GM23338 (cell line): ENCODE data around the gene CST11.

Source experiments
- CTCF ChIP-seq, 2 experiments: fragments of 200-600 bp in 1 of 2; sonication (generic) in 1 of 2; conservative IDR thresholded peaks; 2 replicates each; pipeline versions ENCODE4 v1.5.1 to v1.6.1; 2016 to 2017; ENCODE audit warnings: antibody characterized with exemption in 2 of 2, low read depth in 2 of 2, mild to moderate bottlenecking in 2 of 2, moderate library complexity in 1 of 2
- POLR2AphosphoS5 ChIP-seq: IDR thresholded peaks from 2 replicates; pipeline ENCODE4 v1.6.1; 2016; ENCODE audit warnings: antibody characterized with exemption, low read depth

- TF ChIP-seq POLR2AphosphoS5 = no peak
- no peak for TF ChIP-seq CTCF (conservative IDR thresholded peaks at IDR 0.05; ENCODE audit: low read depth in 2 of 2)
Measured at GRCh38 chr20:23435626-23436539, 16.8 kb downstream of the CST11 start.
